ENCODE data around the gene PPP1R37.

The PPP1R37 gene

DNA sequence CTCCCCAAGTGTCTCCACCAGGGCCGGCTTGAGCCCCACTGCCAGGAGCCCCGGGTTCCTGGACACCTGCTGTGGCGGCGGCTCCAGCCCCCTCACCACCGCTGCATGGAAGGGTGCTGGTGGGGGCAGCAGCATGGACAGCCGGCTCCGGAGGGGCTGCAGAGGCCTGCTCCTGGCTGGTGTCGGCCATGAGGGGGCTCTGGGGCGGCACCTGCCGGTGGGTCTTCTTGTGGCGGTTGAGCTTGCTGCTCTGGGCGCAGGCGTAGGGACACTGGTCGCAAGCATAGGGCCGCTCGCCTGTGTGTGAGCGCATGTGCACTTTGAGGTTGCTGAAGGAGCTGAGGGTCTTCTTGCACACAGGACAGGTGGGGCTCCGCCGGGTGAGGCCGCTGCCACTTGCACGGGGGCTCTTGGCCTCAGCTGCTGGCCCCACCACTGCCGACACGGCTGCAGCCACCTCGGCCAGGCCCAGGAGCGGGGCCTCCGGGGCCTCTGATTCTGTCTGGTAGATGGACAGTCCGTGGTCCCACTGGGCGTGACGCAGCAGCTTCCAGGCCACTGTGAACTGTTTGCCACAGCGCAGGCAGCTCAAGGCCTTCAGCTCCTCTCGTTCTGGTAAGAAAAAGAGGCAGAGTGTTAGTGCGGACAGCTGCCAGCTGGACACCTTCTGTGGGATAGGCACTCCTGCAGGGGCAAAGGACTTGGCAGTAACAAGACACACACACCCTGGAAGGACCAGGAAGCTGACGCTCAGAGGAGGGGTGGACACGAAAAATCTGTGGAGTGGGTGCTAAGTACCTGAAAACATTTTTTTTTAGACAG is 20.8 kb upstream of the PPP1R37 start:
- WGBS (ENCODE audit: extremely low coverage, insufficient coverage, low lambda C conversion rate) = no CpG with 5 or more reads among the region's 34 CpGs
- Histone ChIP-seq H3K27ac (ENCODE audit: low read depth, low read length) (no peak overlapping the region), H3K56ac (ENCODE audit: low read length) (no peak overlapping the region), H3K4me2 (ENCODE audit: low read length) (no peak overlapping the region), H3K36me3 (ENCODE audit: control insufficient read depth, insufficient read depth, low read length) (peaks cover 12% of the 10 kb centered on the region), H4K5ac (ENCODE audit: low read length) (no peak overlapping the region), H3K23ac (ENCODE audit: low read length) (no peak overlapping the region), H3K9ac (ENCODE audit: low read length) (no peak overlapping the region), H3K18ac (ENCODE audit: low read length) (no peak overlapping the region), H3K79me2 (ENCODE audit: control insufficient read depth, insufficient read depth, low read length) (no peaks in the 10 kb centered on the region), H3K27me3 (ENCODE audit: insufficient read depth, low read length, poor library complexity) (no peaks in the 10 kb centered on the region), H3K4me1 (ENCODE audit: control insufficient read depth, low read depth, low read length) (peaks cover 2% of the 10 kb centered on the region), H3K4me3 (ENCODE audit: low read length) (no peak overlapping the region), H3K4ac (ENCODE audit: low read depth, low read length) (no peak overlapping the region), H2BK120ac (ENCODE audit: low read depth, low read length) (no peak overlapping the region), H4K8ac (ENCODE audit: low read depth, low read length) (no peak overlapping the region), H2AK5ac (ENCODE audit: low read length) (no peak overlapping the region), H2BK5ac (ENCODE audit: low read length) (no peak overlapping the region), H2BK15ac (replicated peaks; ENCODE audit: low read depth) (no peak overlapping the region), H3K79me1 (ENCODE audit: low read length) (no peaks in the 10 kb centered on the region)
- DNase-seq = no peak

GRCh38 chr19:45074744-45075300 is 18.2 kb upstream of the PPP1R37 start:
- H4K8ac ChIP-seq (ENCODE audit: low read depth, low read length) = no peak overlapping the region
- H3K36me3 ChIP-seq (ENCODE audit: control insufficient read depth, insufficient read depth, low read length) = peaks cover 4% of the 10 kb centered on the region
- WGBS (ENCODE audit: extremely low coverage, insufficient coverage, low lambda C conversion rate) = no CpG with 5 or more reads among the region's 11 CpGs
- no peak overlapping the region for H3K23ac ChIP-seq (ENCODE audit: low read length)
- peak overlapping the region; percentile 64 for H3K4me2 ChIP-seq (ENCODE audit: low read length)
- peak overlapping the region; percentile 67 for H3K9ac ChIP-seq (ENCODE audit: low read length)
- H3K18ac ChIP-seq (ENCODE audit: low read length) = no peak overlapping the region
- H4K5ac ChIP-seq (ENCODE audit: low read length) = no peak overlapping the region
- no peak overlapping the region for H3K4ac ChIP-seq (ENCODE audit: low read depth, low read length)
- peak overlapping the region; percentile 80 for H3K56ac ChIP-seq (ENCODE audit: low read length)
- peaks cover 3% of the 10 kb centered on the region for H3K79me2 ChIP-seq (ENCODE audit: control insufficient read depth, insufficient read depth, low read length)
- H3K27me3 ChIP-seq (ENCODE audit: insufficient read depth, low read length, poor library complexity) = no peaks in the 10 kb centered on the region
- no peak overlapping the region for H2AK5ac ChIP-seq (ENCODE audit: low read length)
- H2BK5ac ChIP-seq (ENCODE audit: low read length) = no peak overlapping the region
- peaks cover 6% of the 10 kb centered on the region for H3K4me1 ChIP-seq (ENCODE audit: control insufficient read depth, low read depth, low read length)
- H3K79me1 ChIP-seq (ENCODE audit: low read length) = no peaks in the 10 kb centered on the region
- peak overlapping the region; percentile 28 for H3K4me3 ChIP-seq (ENCODE audit: low read length)
- peak overlapping the region; percentile 13 for H3K27ac ChIP-seq (ENCODE audit: low read depth, low read length)
- peak; percentile 62 for DNase-seq
- H2BK15ac ChIP-seq (replicated peaks; ENCODE audit: low read depth) = no peak overlapping the region
- no peak overlapping the region for H2BK120ac ChIP-seq (ENCODE audit: low read depth, low read length)

DNA sequence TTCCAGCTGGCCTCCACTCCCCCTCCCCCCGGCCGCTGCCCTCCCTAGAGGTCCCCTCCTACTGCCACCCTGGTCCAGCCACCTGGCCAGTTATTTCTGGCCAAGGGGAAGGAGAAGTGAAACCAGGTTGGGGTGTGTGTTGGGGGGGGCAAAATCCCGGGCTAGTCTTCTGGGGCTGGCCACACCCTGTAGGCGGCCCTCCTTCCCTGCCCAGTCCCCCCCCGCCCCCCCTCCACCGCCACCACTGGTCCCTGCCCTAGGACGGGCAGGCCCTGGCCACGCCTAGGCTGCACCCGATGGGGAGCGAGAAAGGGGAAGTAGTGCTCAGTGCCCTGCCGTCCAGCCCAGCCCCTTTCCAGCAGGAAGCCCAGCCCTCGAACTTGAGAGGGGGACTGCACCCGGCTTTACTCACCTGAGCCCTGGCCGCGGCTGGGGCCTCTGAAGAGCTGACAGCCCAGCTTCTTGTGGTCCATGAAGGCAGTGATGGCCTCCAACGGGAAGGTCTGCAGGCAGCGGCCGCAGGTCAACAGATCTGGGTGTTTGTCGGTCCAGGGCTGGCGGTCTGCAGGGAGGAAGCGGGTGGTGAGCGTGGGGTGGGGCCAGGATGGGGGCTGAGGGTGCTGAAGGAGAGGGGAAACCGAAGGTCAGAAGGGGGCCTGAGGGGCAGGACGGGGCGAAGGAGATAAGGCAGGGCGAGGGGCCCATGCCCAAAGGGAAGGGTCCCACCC is 17.5 kb upstream of the PPP1R37 start:
- Histone ChIP-seq H3K36me3 (ENCODE audit: control insufficient read depth, insufficient read depth, low read length) (peaks cover 4% of the 10 kb centered on the region), H2AK5ac (ENCODE audit: low read length) (no peak overlapping the region), H3K4me3 (ENCODE audit: low read length) (peak overlapping the region; percentile 55), H3K9ac (ENCODE audit: low read length) (peak overlapping the region; percentile 69), H3K56ac (ENCODE audit: low read length) (peak overlapping the region; percentile 80), H3K27me3 (ENCODE audit: insufficient read depth, low read length, poor library complexity) (no peaks in the 10 kb centered on the region), H2BK15ac (replicated peaks; ENCODE audit: low read depth) (no peak overlapping the region), H3K4ac (ENCODE audit: low read depth, low read length) (no peak overlapping the region), H3K4me1 (ENCODE audit: control insufficient read depth, low read depth, low read length) (peaks cover 6% of the 10 kb centered on the region), H3K79me1 (ENCODE audit: low read length) (no peaks in the 10 kb centered on the region), H2BK5ac (ENCODE audit: low read length) (no peak overlapping the region), H3K79me2 (ENCODE audit: control insufficient read depth, insufficient read depth, low read length) (peaks cover 9% of the 10 kb centered on the region), H4K5ac (ENCODE audit: low read length) (no peak overlapping the region), H4K8ac (ENCODE audit: low read depth, low read length) (no peak overlapping the region), H3K27ac (ENCODE audit: low read depth, low read length) (peak overlapping the region; percentile 18), H3K4me2 (ENCODE audit: low read length) (peak overlapping the region; percentile 80), H3K18ac (ENCODE audit: low read length) (no peak overlapping the region), H3K23ac (ENCODE audit: low read length) (no peak overlapping the region), H2BK120ac (ENCODE audit: low read depth, low read length) (no peak overlapping the region)
- peak; percentile 77 for DNase-seq
- no CpG with 5 or more reads among the region's 26 CpGs for WGBS (ENCODE audit: extremely low coverage, insufficient coverage, low lambda C conversion rate)

GRCh38 chr19:45076029-45076850 is 16.7 kb upstream of the PPP1R37 start, which contains the start of gene ZNF296:
Gene ZNF296, minus strand, starts transcription at chr19:45076478. Its CDS starts 105 bp downstream, at chr19:45076373.
- H3K36me3 ChIP-seq (ENCODE audit: control insufficient read depth, insufficient read depth, low read length) = peaks cover 2% of the 10 kb centered on the region
- no peak within 1 kb of the TSS for H4K8ac ChIP-seq (ENCODE audit: low read depth, low read length)
- peak within 1 kb of the TSS; percentile 55 for H3K4me3 ChIP-seq (ENCODE audit: low read length)
- H3K27ac ChIP-seq (ENCODE audit: low read depth, low read length) = peak within 1 kb of the TSS; percentile 18
- H3K23ac ChIP-seq (ENCODE audit: low read length) = no peak within 1 kb of the TSS
- H4K5ac ChIP-seq (ENCODE audit: low read length) = no peak within 1 kb of the TSS
- H3K18ac ChIP-seq (ENCODE audit: low read length) = no peak within 1 kb of the TSS
- H3K79me1 ChIP-seq (ENCODE audit: low read length) = peaks cover 2% of the 10 kb centered on the region
- H3K56ac ChIP-seq (ENCODE audit: low read length) = peak within 1 kb of the TSS; percentile 69
- WGBS (ENCODE audit: extremely low coverage, insufficient coverage, low lambda C conversion rate) = no CpG with 5 or more reads among the region's 81 CpGs
- H2BK15ac ChIP-seq (replicated peaks; ENCODE audit: low read depth) = no peak within 1 kb of the TSS
- H3K4me2 ChIP-seq (ENCODE audit: low read length) = peak within 1 kb of the TSS; percentile 80
- peak; percentile 89 for DNase-seq
- H3K27me3 ChIP-seq (ENCODE audit: insufficient read depth, low read length, poor library complexity) = no peaks in the 10 kb centered on the region
- H3K4ac ChIP-seq (ENCODE audit: low read depth, low read length) = no peak within 1 kb of the TSS
- no peak within 1 kb of the TSS for H2AK5ac ChIP-seq (ENCODE audit: low read length)
- no peak within 1 kb of the TSS for H2BK5ac ChIP-seq (ENCODE audit: low read length)
- H2BK120ac ChIP-seq (ENCODE audit: low read depth, low read length) = no peak within 1 kb of the TSS
- H3K9ac ChIP-seq (ENCODE audit: low read length) = peak within 1 kb of the TSS; percentile 69
- H3K4me1 ChIP-seq (ENCODE audit: control insufficient read depth, low read depth, low read length) = peaks cover 8% of the 10 kb centered on the region
- H3K79me2 ChIP-seq (ENCODE audit: control insufficient read depth, insufficient read depth, low read length) = peaks cover 14% of the 10 kb centered on the region

GRCh38 chr19:45076851-45077730 is 15.9 kb upstream of the PPP1R37 start:
- peaks cover 8% of the 10 kb centered on the region for H3K4me1 ChIP-seq (ENCODE audit: control insufficient read depth, low read depth, low read length)
- no peak overlapping the region for H3K27ac ChIP-seq (ENCODE audit: low read depth, low read length)
- no CpG with 5 or more reads among the region's 15 CpGs for WGBS (ENCODE audit: extremely low coverage, insufficient coverage, low lambda C conversion rate)
- no peak overlapping the region for H3K23ac ChIP-seq (ENCODE audit: low read length)
- no peak overlapping the region for H4K5ac ChIP-seq (ENCODE audit: low read length)
- H2BK15ac ChIP-seq (replicated peaks; ENCODE audit: low read depth) = no peak overlapping the region
- H3K18ac ChIP-seq (ENCODE audit: low read length) = no peak overlapping the region
- peaks cover 6% of the 10 kb centered on the region for H3K79me1 ChIP-seq (ENCODE audit: low read length)
- H3K4ac ChIP-seq (ENCODE audit: low read depth, low read length) = no peak overlapping the region
- no peak for DNase-seq
- H3K56ac ChIP-seq (ENCODE audit: low read length) = peak overlapping the region; percentile 9
- no peak overlapping the region for H2AK5ac ChIP-seq (ENCODE audit: low read length)
- peaks cover 6% of the 10 kb centered on the region for H3K36me3 ChIP-seq (ENCODE audit: control insufficient read depth, insufficient read depth, low read length)
- H4K8ac ChIP-seq (ENCODE audit: low read depth, low read length) = no peak overlapping the region
- H3K4me2 ChIP-seq (ENCODE audit: low read length) = no peak overlapping the region
- no peak overlapping the region for H2BK5ac ChIP-seq (ENCODE audit: low read length)
- no peaks in the 10 kb centered on the region for H3K27me3 ChIP-seq (ENCODE audit: insufficient read depth, low read length, poor library complexity)
- H3K9ac ChIP-seq (ENCODE audit: low read length) = peak overlapping the region; percentile 47
- peaks cover 20% of the 10 kb centered on the region for H3K79me2 ChIP-seq (ENCODE audit: control insufficient read depth, insufficient read depth, low read length)
- no peak overlapping the region for H3K4me3 ChIP-seq (ENCODE audit: low read length)
- H2BK120ac ChIP-seq (ENCODE audit: low read depth, low read length) = no peak overlapping the region
